ENCODE data around the gene VKORC1. TPM values are rescaled to one million over a fixed set of nuclear protein-coding genes. Genes with fewer than 3 reads are reported as not detected.

Gene VKORC1
- total and polyA plus RNA-seq, 2 of the 4 experiments (the other 2 are of a cell fraction): 65.2 to 317 TPM

DNA sequence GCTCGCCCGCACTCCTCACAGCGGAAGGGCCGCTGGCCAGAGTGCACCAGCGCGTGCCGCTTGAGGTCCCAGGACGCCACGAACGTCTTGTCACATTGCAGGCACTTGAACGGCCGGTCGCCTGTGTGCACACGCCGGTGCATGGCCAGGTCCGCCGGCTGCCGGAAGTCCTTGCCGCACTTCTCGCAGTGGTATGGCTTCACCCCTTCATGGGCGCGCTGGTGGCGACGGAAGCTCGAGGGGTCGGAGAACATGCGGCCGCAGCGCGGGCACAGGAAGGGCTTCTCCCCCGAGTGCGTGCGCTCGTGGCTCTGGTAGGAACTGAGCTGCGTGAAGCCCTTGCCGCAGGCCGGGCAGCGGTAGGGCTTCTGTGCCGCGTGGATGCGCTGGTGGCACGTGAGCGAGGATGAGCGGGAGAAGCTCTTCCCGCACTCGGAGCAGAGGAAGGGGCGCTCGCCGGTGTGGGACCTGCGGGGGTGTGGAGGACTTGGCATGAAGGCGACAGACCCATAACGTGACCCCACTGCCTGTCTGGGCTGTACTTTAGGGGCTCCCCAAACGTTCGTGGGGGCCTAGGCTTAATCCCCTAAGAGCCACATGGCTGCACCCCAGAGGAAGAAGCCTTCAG lies 32.7 kb downstream of the VKORC1 start:
- no peak overlapping the region for H3K9ac ChIP-seq (ENCODE audit: low read depth, low read length)
- no peak overlapping the region for H2AK9ac ChIP-seq (replicated peaks; ENCODE audit: low read depth, low read length, poor library complexity)
- H3K4ac ChIP-seq (ENCODE audit: low read depth, low read length): no peak overlapping the region
- no peaks in the 10 kb centered on the region for H3K9me3 ChIP-seq (ENCODE audit: control insufficient read depth, insufficient read depth, low read length)
- H3K18ac ChIP-seq (ENCODE audit: low read depth, low read length): no peak overlapping the region
- WGBS, 2 experiments (ENCODE audit: extremely low coverage in 2 of 2, insufficient read length in 1 of 2): 97% methylated on average over 35 of the region's 54 CpGs; no CpG with 5 or more reads in 1 of the 2 experiments
- H3K56ac ChIP-seq (ENCODE audit: extremely low read depth, insufficient read depth, low read length): no peak overlapping the region
- H4K91ac ChIP-seq (ENCODE audit: insufficient read depth, low read depth, low read length): no peak overlapping the region
- CTCF ChIA-PET: no interaction called here
- H2AFZ ChIP-seq (replicated peaks; ENCODE audit: low read length, poor library complexity): no peak overlapping the region
- no peak for TF ChIP-seq CHD1 (IDR thresholded peaks at IDR 0.05; ENCODE audit: low read depth, low read length)
- TF ChIP-seq BHLHE40 (IDR thresholded peaks at IDR 0.05; ENCODE audit: low read depth, low read length): no peak
- TF ChIP-seq, protein P1, sequence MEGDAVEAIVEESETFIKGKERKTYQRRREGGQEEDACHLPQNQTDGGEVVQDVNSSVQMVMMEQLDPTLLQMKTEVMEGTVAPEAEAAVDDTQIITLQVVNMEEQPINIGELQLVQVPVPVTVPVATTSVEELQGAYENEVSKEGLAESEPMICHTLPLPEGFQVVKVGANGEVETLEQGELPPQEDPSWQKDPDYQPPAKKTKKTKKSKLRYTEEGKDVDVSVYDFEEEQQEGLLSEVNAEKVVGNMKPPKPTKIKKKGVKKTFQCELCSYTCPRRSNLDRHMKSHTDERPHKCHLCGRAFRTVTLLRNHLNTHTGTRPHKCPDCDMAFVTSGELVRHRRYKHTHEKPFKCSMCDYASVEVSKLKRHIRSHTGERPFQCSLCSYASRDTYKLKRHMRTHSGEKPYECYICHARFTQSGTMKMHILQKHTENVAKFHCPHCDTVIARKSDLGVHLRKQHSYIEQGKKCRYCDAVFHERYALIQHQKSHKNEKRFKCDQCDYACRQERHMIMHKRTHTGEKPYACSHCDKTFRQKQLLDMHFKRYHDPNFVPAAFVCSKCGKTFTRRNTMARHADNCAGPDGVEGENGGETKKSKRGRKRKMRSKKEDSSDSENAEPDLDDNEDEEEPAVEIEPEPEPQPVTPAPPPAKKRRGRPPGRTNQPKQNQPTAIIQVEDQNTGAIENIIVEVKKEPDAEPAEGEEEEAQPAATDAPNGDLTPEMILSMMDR (conservative IDR thresholded peaks at IDR 0.05; ENCODE audit: low read depth, low read length): no peak
- no peak for TF ChIP-seq SMC3 (IDR thresholded peaks at IDR 0.05; ENCODE audit: low read depth, low read length)
- in situ Hi-C loops (cut with MboI; ENCODE audit: low sequenced_read_pairs): no loop called here
- H2BK20ac ChIP-seq (ENCODE audit: low read depth, low read length): no peak overlapping the region
- no peak overlapping the region for H3K4me3 ChIP-seq (ENCODE audit: insufficient read depth, low read depth, low read length)
- H3K36me3 ChIP-seq (ENCODE audit: control insufficient read depth, insufficient read depth, low read length): peaks cover 26% of the 10 kb centered on the region
- H2BK120ac ChIP-seq (ENCODE audit: low read depth, low read length): no peak overlapping the region
- no peak overlapping the region for H3K14ac ChIP-seq (replicated peaks; ENCODE audit: low read depth, low read length)
- no peak overlapping the region for H4K5ac ChIP-seq (ENCODE audit: low read depth, low read length)
- H2BK15ac ChIP-seq (ENCODE audit: low read depth, low read length): no peak overlapping the region
- BruUV-seq (replicated peaks): no TSS peak
- H3K4me1 ChIP-seq (ENCODE audit: control insufficient read depth, insufficient read depth, low read length): peaks cover 12% of the 10 kb centered on the region
- no peak overlapping the region for H3K4me2 ChIP-seq (ENCODE audit: low read depth, low read length)
- H2BK5ac ChIP-seq (ENCODE audit: low read depth, low read length, poor library complexity, severe bottlenecking): no peak overlapping the region
- H4K20me1 ChIP-seq (ENCODE audit: insufficient read depth, low read length): no peaks in the 10 kb centered on the region; the same call in 1 of the 2 replicates
- POLR2A ChIA-PET (ENCODE audit: unreplicated experiment): no interaction called here
- H3K79me1 ChIP-seq (ENCODE audit: low read depth in 1 of 2, low read length in 2 of 2): peaks cover 28 to 51% of the 10 kb centered on the region in 2 experiments; a peak in 3 of 4 replicates
- no peak overlapping the region for H3K23ac ChIP-seq (ENCODE audit: low read depth, low read length)
- no peak overlapping the region for H3K27ac ChIP-seq (ENCODE audit: insufficient read depth, low read length)
- no peaks in the 10 kb centered on the region for H3K27me3 ChIP-seq (ENCODE audit: control insufficient read depth, insufficient read depth, low read length)
- no peak for ATAC-seq (ENCODE audit: low read depth)
- DNase-seq: no peak
- dilution Hi-C loops (cut with HindIII; ENCODE audit: low sequenced_read_pairs, unreplicated experiment): no loop called here
- peaks cover 21% of the 10 kb centered on the region for H3K9me1 ChIP-seq (ENCODE audit: insufficient read depth, low read length)
- no peak overlapping the region for H4K8ac ChIP-seq (ENCODE audit: low read depth in 2 of 2, low read length in 2 of 2)
- intact Hi-C loops (cut with micrococcal nuclease): no loop called here
- H2AK5ac ChIP-seq (ENCODE audit: low read depth, low read length): no peak overlapping the region
